ENCODE measurements around the gene EEF1AKMT3.
A peak's percentile ranks its signal among the peaks of the same experiment; 100 is the strongest.

The EEF1AKMT3 gene

DNA sequence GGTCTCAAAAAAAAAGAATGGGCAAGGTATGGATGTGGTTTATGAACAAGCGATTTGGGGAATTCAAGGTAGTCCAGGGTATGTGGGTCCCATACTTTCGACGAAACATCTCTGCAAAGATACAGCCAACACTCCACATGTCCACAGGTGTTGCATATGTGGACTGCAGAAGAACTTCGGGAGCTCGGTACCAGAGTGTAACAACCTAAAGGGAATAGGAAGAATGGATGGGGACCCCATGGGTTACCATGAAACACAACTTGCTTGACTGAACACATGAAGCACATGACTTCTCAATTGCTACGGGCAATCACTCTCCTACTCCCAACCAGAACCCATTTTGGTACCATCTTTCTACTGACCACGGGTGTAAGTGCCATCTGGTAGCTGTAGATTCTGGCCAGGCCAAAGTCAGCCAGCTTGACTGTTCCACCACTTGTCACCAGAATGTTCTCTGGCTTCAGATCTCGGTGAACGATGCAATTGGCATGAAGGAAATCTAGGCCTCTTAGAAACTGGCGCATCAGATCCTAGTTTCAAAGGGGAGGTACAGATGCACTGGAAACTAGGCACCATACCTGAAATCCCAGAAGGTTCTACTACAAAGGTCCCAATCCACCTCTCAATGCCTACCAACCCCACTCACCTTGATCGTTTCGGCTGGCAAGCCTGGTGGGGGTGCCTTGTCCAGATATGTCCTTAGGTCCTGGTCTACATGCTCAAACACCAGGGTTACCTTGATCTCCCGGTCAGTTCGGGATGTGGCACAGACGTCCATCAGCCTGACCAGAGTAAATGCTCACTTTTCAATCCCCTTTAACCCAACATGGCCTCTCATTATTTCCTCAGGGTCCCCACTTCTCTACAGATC, 21.6 kb upstream of the EEF1AKMT3 start:
- no peak for DNase-seq (ENCODE audit: low read depth in 2 of 2)

DNA sequence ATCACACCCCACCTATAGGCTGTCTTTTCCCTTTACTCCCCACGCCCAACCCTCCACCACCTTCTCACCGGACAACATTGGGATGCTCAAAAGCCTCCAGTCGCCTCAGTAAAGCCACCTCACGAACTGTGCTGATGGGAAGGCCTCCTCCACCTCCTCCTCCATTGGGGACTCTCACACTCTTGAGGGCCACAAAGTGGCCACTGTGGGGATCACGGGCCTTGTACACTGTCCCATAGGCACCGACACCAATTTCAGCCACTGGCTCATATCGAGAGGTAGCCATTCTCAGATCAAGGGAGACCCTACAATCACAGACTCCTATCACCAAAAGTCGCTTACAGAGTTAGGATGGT, 21.0 kb upstream of the EEF1AKMT3 start:
- no peak for DNase-seq (ENCODE audit: low read depth in 2 of 2)

DNA sequence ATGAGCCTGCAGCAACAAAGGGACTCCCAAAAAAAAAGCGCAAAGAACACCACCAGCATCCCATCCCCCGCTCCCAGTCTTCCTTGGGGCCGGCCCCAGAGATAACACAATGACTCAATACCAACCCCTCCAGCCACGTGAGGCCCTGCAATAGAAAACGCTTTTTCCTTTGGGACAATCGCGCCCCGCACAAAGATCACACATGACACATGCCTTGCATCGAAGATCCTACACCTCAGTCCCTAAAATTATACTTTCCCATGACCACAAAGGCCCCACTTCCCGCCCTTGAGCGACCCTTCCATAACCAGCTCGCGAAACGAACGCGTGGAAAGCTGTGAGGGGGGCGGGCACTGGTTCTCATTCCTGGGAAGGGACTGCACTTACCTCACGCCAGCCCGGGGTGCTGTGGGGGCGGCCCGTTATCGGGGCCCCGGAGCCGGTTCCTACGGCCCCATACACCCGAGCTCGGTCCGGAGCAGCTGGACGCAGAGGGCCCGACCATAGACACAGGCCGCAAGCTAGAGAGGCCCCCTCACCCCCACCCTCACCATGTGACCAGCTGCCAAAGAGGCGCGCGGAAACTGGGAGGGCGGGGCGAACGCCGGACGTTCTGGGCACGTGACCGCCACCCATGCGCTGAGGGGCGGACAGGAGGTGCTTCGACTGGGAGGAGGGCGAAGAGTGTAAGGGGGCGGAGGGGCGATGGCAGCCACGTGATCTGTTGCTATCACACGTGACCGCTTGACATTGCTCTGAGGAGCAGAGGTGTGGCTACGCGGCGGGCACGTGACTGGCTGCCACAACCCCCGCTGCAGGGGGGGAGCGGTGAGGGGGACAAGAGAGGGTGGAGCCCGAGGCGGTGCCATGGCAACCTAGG, 20.4 kb upstream of the EEF1AKMT3 start, which contains the start of gene CDK4:
Gene CDK4, minus strand, starts transcription at position 523 of the 880 bp plus-strand sequence. CDS start 593 bp downstream, outside the sequence.
- peak; percentile 96 to 99 for DNase-seq (ENCODE audit: low read depth in 2 of 2)

DNA sequence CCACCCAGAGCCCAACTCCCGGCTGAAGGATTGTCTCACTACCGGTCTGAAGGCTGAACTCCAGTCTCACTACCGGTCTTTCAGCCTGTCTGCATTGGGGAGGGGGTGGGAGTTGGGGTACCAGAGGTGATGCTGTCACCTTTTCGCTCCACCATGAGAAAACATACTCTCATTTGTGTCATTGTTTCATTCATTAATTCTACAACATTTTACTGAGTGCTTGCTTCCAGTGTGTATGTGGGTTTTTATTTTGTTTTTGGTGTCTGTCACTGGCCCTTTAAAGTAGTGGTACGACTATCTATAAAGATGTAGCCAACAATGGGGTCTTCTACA, 19.8 kb upstream of the EEF1AKMT3 start:
- no peak for DNase-seq (ENCODE audit: low read depth in 2 of 2)

DNA sequence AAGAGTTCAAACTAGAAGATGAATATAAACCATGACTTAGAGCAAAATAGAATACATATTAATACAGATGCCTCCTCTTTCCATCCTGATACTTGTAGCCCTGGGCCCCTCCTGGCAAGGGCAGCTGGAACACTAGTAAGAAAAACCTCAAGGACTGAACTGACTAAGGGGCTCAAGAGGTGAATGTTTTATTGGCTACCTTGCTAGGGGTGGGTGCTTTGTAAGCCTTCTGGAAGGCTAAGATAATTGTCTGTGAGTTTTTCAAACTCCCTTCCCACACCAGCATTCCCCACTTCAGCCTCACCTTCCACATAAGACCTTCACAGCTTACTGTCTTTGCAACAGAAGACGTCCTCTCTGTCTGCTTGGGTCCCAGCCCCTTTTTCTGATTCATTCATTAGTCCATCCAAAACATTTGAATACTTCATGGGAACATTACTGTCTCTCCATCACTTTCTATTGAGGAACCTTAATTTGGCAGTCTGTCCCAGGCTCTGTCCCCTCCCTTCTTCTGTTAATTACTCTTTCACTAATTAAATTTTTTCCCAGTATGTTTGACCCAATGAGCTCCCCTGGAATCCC, 18.6 kb upstream of the EEF1AKMT3 start:
- DNase-seq (ENCODE audit: low read depth in 2 of 2) = no peak

DNA sequence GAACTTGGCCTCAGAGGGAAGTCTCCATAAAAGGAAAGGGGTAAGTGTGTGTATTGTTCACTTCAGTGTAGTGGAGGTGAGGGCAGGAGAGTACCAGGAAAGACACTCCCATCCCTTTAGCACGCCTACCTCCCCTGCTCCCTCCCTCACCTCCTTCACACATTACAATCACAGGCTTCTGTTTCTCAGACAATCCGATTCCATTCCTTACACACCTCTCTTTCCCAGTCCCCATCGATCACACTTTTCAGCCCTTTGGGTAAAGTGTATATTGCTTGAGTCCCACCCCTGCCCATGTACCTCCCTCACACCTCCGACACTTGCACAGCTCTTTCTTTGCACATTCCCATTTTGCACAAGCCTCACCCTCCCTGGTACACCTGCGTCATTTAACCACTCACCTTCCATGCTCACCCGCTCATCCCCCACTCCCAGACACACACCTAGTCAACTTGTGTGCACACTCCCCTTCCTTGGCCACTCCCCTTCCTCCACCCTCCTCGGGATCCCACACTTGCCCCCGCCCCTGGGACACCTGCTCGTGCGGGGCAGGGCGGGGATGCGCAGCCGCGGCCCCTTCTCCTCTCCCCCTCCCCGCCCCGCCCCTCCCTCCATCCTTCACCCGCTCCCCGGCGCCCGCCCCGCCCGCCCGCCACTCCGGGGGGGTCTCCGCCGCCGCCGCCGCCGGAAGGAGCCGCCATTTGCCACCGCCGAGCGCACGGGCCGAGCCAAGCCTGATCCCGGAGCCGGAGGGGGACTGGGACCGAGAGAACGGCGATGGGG, 17.8 kb upstream of the EEF1AKMT3 start, which contains the start of gene MARCHF9:
Gene MARCHF9, plus strand, starts transcription at position 693 of the 783 bp plus-strand sequence. CDS start 426 bp downstream, outside the sequence.
- peak; percentile 75 to 83 for DNase-seq (ENCODE audit: low read depth in 2 of 2)

DNA sequence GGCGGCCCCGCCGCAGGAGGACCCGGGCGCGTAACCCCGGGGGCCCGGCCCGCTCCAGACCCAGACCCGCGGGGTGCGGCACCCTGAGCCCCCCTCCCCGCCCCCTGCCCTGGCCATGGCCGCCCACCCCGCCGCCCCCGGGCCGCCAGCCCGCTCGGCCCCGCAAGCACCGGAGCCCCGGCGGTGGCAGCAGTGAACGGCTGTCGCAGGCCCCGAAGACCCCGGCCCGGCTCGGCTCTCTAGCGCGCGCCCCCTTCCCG, 17.3 kb upstream of the EEF1AKMT3 start:
- DNase-seq (ENCODE audit: low read depth in 2 of 2) = no peak

DNA sequence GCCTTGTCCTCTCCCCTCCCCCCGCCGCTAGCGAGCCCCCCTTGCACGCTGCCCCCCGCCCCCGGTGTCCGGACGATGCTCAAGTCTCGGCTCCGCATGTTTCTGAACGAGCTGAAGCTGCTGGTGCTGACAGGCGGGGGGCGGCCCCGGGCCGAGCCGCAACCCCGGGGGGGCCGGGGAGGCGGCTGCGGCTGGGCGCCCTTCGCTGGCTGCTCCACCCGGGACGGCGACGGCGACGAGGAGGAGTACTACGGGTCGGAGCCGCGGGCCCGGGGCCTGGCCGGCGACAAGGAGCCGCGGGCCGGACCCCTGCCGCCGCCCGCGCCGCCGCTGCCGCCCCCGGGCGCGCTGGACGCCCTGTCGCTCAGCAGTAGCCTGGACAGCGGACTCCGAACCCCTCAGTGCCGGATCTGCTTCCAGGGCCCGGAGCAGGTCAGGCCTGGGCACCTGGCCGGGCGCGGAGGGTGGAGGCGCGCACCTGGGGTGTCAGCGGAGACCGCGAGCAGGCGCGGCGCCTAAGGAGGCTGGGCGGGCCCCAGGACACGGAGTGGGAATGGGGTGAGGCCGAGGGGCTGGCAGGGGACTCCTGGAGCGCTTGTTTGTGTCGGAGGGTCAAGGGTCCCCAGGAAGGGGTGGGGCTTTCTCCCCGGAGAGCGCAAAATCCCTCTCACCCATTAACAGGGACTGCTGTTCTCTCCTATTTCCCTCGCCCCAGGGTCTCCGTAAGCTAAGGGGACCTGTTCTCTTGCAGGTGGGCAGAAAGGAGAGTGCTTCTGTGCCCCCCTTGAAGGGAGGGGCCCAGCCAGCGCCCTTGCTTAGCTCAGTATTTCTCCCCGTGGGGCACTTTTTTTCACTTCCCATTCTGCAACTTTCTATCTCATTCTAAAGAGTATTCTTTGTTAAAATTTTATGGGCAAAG, 16.7 kb upstream of the EEF1AKMT3 start:
- DNase-seq (ENCODE audit: low read depth in 2 of 2) = no peak

DNA sequence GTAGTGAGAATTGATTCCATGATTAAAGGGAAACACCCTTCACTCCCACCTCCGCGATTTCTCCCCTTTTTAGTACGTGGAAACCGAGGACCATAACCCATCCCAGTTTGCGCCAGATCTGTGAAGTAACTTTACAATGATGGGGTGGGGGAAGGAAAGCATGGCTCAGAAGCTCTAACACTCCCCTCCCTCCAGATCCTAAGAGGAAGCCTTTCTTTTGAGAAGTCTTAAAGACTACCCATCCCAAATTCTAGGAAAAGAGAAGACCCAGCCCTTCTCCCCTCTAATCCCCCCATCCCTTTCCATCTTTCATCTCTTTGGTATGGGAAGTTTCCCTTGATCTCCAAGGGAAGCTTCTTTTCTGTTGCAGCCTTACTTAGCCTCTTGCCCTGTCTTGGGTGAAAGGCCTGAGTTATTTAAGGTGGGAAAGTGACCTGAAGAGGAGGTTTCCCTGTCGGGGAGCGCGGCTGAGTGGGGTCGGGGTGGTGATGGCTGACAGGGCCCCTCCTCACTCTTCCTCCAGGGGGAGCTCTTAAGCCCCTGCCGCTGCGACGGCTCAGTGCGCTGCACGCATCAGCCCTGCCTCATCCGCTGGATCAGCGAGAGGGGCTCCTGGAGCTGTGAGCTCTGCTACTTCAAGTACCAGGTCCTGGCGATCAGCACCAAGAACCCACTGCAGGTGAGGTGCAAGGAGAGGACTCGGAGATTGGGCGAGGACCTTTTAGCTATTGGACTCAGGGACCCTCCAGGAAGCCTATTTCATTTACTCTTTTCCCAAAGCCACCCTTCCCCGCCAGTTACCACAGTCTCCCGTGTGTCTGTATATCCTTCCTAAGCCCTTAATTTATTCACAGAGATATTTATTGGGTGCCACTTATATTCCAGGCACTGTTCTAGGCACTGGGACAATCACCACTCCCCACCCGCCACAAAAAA, 15.7 kb upstream of the EEF1AKMT3 start:
- DNase-seq (ENCODE audit: low read depth in 2 of 2) = peak; percentile 65

DNA sequence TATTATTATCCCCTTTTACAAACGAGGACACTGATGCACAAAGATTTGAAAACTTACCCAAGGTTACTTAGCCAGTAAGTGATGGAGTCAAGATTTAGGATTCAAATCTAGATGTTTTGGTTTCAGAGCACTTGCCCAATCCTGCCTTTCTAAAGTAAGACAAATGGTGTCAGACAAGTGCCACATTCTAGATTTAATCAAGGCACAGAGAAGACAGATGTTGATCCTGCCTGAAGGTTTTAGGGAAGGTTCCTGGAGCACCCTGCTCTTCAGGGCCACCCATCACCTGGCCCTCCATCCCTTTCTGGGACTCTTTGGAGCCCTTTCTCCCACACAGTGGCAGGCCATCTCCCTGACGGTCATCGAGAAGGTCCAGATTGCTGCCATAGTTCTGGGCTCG, 14.6 kb upstream of the EEF1AKMT3 start:
- no peak for DNase-seq (ENCODE audit: low read depth in 2 of 2)

DNA sequence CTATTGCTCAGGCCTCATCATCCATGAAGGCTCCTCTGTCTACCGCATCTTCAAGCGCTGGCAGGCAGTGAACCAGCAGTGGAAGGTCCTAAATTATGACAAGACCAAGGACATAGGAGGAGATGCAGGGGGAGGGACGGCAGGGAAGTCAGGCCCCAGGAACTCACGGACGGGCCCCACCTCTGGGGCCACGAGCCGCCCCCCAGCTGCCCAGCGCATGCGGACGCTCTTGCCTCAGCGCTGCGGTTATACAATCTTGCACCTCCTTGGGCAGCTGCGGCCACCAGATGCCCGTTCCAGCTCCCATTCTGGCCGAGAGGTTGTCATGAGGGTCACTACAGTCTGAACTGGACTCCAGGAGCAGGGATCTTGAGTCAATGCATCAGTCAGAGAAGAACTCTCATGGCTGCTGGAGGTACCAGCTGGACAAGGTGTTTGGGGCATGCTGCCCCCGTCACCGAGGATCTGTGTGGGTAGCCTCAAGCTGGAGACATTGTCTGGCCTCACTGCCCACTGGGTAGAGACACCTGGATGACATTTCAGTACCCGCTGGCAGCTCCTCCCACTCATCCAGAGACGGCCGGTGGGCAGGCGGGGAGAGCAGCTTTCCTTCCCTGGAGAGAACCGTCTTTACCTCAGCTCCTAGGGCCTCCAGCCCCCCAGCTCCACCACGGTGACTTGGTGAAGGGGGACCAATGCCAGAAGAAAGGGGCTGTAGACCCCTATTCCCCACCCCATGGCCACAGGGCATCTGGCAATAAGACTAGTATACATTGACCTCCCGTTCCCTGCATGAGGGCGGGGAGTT, 13.7 kb upstream of the EEF1AKMT3 start:
- no peak for DNase-seq (ENCODE audit: low read depth in 2 of 2)

DNA sequence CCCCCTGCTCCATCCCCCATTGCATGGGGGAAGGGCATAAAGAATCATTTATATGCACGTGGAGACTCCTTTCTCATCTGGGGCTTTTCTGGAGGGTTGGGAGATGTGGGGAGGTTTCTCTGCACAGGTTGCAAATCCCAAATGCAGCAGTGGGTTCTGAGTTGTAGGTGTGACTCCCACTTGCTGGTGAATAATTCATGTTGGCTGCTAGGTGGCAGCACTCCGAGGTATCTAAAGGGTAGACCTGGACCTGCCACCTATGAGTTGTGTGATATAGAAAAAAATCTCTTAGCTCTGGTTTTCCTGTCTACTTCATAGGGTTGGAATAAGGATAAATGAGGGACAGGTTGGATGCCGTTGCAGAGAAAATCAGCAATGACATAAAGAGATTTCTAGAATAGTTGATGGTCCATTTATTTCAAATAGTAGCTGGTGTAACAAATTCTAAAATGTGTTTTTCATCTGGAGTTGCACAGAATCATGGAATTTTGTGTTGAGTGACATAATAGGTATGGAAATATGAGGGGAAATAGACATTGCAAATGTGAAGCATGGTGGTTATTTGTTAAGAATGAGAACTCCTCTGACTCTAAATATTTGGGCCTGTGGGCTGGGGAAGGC, 12.9 kb upstream of the EEF1AKMT3 start:
- no peak for DNase-seq (ENCODE audit: low read depth in 2 of 2)

DNA sequence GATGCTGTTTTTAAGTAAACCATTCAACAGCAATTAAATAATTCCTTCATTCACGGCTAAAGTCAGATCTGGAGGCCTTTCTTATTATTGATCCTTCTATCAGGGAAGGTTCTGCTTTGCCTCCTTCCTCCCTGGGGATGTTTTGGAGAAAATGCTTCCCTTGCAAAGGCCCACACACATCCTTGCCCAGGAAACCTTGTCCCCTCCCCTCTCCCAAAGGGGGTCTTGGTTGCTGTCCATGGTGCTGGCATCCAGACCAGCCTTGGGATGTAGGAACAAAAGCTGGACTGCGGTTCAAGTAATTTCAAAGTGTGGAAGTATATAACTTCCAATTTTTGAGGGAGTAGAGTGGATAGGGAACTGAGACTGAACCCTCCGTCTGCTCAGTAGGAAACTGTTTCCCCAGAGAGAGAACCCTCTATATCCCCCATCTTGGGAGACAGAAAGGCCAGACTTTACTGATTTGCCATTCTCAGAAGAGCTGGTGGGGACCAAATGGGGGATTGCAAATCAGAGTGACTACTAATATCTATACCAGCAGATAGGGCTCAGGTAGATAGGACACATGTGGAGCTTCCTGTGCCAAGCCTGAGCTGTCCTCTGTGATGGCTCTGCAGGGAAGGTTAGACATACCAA, 11.9 kb upstream of the EEF1AKMT3 start:
- DNase-seq (ENCODE audit: low read depth in 2 of 2) = no peak

DNA sequence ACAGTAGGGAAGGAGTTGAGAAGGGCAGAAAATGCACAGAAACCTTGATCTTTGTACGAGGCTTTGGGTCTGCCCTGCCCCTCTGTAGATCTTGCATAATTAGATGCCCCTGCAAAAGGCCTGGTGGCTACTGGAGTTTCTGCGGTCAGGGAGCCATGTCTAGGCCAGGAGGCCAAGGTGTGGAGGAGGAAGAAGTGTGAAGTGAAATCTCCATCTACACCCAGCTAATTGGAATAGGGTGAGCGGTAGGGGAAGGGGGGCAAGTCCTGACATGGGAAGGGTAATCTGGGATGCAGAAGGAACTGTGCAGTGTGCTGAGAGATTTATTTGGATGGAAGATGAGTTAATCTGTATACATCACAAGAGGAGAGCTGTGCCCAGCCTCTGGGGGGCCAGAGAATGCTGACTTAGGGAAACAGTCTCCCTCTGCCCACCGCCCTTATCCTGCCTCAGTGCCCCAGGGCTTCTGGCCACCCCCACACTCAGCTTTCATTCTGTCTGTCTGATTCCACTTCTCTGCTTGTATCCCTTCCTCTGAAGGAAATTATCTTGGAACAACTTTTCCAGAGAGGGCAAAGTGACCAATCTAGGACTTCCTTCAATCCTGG, 10.9 kb upstream of the EEF1AKMT3 start:
- no peak for DNase-seq (ENCODE audit: low read depth in 2 of 2)

DNA sequence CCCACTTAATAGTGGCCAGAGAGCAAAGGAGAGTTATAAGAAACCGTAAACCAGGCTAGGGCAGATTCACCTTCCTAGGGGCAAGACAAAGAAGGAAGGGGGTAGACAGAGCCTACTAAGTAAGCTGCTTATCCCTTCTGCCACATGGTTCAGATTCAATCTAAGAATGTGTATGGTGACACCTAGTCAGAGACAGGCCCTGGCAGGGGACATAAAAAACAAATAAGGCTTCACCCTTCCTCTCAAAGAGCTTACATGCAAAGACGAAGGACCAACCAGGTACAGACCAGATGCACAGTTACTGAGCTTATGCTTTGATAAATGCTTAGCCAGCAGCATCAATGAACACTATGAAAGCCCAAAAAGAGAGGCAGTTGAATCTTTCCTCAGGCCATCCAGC, 10.0 kb upstream of the EEF1AKMT3 start:
- no peak for DNase-seq (ENCODE audit: low read depth in 2 of 2)

DNA sequence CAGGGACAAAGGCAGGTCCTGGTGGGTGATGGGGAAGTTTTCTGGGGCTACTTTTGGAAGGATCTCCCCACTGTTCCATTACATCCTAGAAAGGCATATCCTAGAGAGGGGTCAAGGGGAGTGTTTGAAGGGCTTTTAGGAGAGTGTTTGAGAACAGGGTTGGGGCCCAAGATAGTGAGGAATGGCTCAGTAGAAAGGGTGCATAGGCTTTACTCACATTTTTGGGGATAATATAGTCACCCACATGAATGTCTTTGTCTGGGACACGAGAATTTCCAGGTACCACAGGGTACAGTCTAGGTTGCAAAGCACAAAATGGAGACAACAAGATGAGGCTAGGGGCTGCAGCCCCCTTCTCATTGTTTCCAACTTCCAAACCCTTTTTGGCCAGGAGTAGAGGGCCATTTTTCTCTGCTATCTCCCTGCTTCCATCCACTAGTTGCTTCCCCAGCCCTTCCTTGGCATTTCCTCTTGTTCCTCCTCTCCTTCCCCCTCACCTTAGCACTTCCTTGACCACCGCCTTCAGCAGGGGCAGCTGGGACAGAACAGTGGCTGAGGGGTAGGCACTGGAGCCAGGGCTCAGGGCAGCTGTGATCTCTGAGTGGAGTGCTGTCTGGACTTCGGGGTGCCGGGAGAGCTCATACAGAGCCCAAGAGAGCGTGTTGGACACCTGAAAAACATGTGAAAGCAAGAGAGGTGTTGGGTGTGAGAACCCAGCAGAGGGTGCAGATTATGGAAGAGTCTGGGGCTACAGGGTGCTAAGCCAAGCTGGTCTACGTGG, 8.3 kb upstream of the EEF1AKMT3 start:
- DNase-seq (ENCODE audit: low read depth in 2 of 2) = no peak

DNA sequence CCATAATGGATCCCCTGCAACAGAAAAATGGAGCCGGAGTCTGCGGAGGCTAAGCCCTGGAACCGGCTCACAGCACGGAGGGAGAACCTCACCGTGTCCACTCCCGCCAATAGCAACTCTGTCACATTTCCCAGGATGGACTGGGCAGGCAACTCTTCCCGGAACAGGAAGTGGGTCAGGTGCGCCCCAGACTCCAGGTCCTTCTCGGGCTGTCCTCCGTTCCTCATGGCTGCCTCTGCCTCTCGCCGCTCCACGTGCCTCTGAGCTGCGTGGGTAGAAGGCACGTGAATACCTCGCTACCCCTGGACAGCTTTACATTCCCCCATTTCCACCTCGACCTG, 7.8 kb upstream of the EEF1AKMT3 start:
- DNase-seq (ENCODE audit: low read depth in 2 of 2) = no peak

Measured in stimulated activated CD4-positive, alpha-beta T cell treated with anti-CD3 and anti-CD28 coated beads, Interleukin-4, amount 100 ng/mL, for 48 hours (primary cell).